Measurements from ENCODE around the gene SLC52A1.

GRCh38 chr17:5043524-5043923 lies 8.3 kb upstream of the SLC52A1 start:
- no peak for TF ChIP-seq CTCF (IDR thresholded peaks at IDR 0.05)
- TF ChIP-seq POLR2A (IDR thresholded peaks at IDR 0.05): no peak
